Spleen (tissue), 11 donors: Measurements from ENCODE around the gene TRMT112. TPM values are rescaled to one million over a fixed set of nuclear protein-coding genes. Genes with fewer than 3 reads are reported as not detected.

Experiments
- DNase-seq: peaks from one replicate; pipeline ENCODE4 v3.0.0-alpha.2; 2020
- H3K27ac ChIP-seq, 8 donors: fragments of 200-600 bp; sonication (generic) in 7 of 8; 1 replicate in 4 of 8; 2 replicates in 4 of 8; pipeline versions ENCODE4 v1.5.0 to v1.8.0; 2016 to 2021; ENCODE audit warnings: inconsistent platforms in 4 of 8, mild to moderate bottlenecking in 4 of 8, moderate library complexity in 1 of 8
- H3K27me3 ChIP-seq, 7 donors: fragments of 200-600 bp; sonication (generic) in 6 of 7; replicated peaks in 1 of 7; 1 replicate in 4 of 7; 2 replicates in 3 of 7; pipeline versions ENCODE4 v1.5.0 to v1.8.0; 2016 to 2021; ENCODE audit warnings: inconsistent platforms in 3 of 7, mild to moderate bottlenecking in 1 of 7
- H3K36me3 ChIP-seq, 6 donors: fragments of 200-600 bp; sonication (generic) in 5 of 6; 1 replicate in 4 of 6; 2 replicates in 2 of 6; pipeline versions ENCODE4 v1.5.0 to v1.8.0; 2016 to 2021; ENCODE audit warnings: inconsistent platforms in 2 of 6
- H3K4me1 ChIP-seq, 6 donors: fragments of 200-600 bp; sonication (generic) in 5 of 6; 1 replicate in 3 of 6; 2 replicates in 3 of 6; pipeline versions ENCODE4 v1.5.0 to v1.8.0; 2016 to 2021; ENCODE audit warnings: inconsistent platforms in 3 of 6
- H3K4me3 ChIP-seq, 8 donors: fragments of 200-600 bp; sonication (generic) in 7 of 8; 1 replicate in 4 of 8; 2 replicates in 4 of 8; pipeline versions ENCODE4 v1.5.0 to v1.8.0; 2016 to 2021; ENCODE audit warnings: inconsistent platforms in 4 of 8, mild to moderate bottlenecking in 4 of 8, moderate library complexity in 2 of 8
- H3K9me3 ChIP-seq, 8 donors: fragments of 200-600 bp; sonication (generic) in 7 of 8; 1 replicate in 4 of 8; 2 replicates in 4 of 8; pipeline versions ENCODE4 v1.5.0 to v1.8.0; 2016 to 2021; ENCODE audit warnings: inconsistent platforms in 4 of 8
- CTCF ChIP-seq, 11 experiments: fragments of 200-600 bp in 7 of 11; fragments of 450-650 bp in 4 of 11; sonication (generic) in 4 of 11; IDR thresholded peaks in 8 of 11; conservative IDR thresholded peaks in 3 of 11; 1 replicate in 7 of 11; 2 replicates in 4 of 11; pipeline versions ENCODE4 v1.4.0 to v1.8.0; 2016 to 2021; ENCODE audit warnings: antibody characterized with exemption in 11 of 11, inconsistent platforms in 4 of 11, mild to moderate bottlenecking in 1 of 11
- POLR2A ChIP-seq, 3 donors: fragments of 450-650 bp; IDR thresholded peaks; one replicate each; pipeline ENCODE4 v1.5.1; 2017; ENCODE audit warnings: antibody characterized with exemption in 3 of 3, mild to moderate bottlenecking in 1 of 3
- POLR2AphosphoS5 ChIP-seq, 3 donors: sonication (generic); formaldehyde crosslinking; IDR thresholded peaks; one replicate each; pipeline ENCODE4 v1.5.1; 2017; ENCODE audit warnings: antibody characterized with exemption in 3 of 3
- WGBS, 5 donors: extraction: QIAGEN DNeasy Blood & Tissue Kit in 3 of 5; methylation state at CpG; one replicate each; pipeline versions ENCODE4 v1.1.5 to v1.1.7; 2013 to 2018; 5-methylcytosine and 5-hydroxymethylcytosine counted together
- intact Hi-C: fragments of 100-400 bp; cut with DNase I; formaldehyde crosslinking; loops from one replicate; pipeline ENCODE4 v1.15.0; 2023; ENCODE audit warnings: low total_unique reads
- polyA plus RNA-seq, 3 donors: library from polyadenylated mRNA; stranded (reverse); fragments of 200-250 nt; gene quantifications; one replicate each; pipeline ENCODE4 v1.2.1, GENCODE V29; 2013
- total RNA-seq, 7 donors: library from RNA; depleted of rRNA in 3 of 7; stranded (reverse); fragments of >200 nt in 3 of 7; fragmentation: NEBNext Ultra II Directional in 4 of 7; extraction: Animal tissue kit (Norgen Biotek cat#: 25700) in 4 of 7; gene quantifications; one replicate each; pipeline versions ENCODE4 v1.1.0 to v1.2.1, GENCODE V29; 2016 to 2021
- donor health status: healthy with polysubstance abuse.
- donor health status: DM: no; HTN: no; CAD: no; lungs with moderate emphysema.
- donor health status: DM: no; HTN: no; CAD: no.
- donor health status: Bipolar disorder and iron deficiency.
- donor health status: healthy.
- donor health status: DM: no; HTN: no; CAD: no.
- donor health status: DM: yes; HTN: yes; CAD: no.

The TRMT112 gene
- total and polyA plus RNA-seq, 10 donors = 138 to 431 (median 267) TPM

- Histone ChIP-seq H3K4me1 (peaks cover 3 to 21% (median 11%) of the 10 kb centered on the region in 6 donors), H3K36me3 (peaks cover 0 to 57% (median 20%) of the 10 kb centered on the region in 6 donors), H3K27ac (no peak overlapping the region), H3K27me3 (no peaks in the 10 kb centered on the region), H3K9me3 (no peaks in the 10 kb centered on the region), H3K4me3 (no peak overlapping the region)
- intact Hi-C loops = no loop called here
- TF ChIP-seq POLR2A (IDR thresholded peaks at IDR 0.05) (no peak), POLR2AphosphoS5 (IDR thresholded peaks at IDR 0.05) (no peak), CTCF (IDR thresholded peaks at IDR 0.05 in 8 of 11, conservative IDR thresholded peaks at IDR 0.05 in 3 of 11) (no peak)
- DNase-seq = no peak
- 82 to 91% (median 86%) methylated on average over 17 of the region's 17 CpGs for WGBS, 5 donors
Observed at GRCh38 chr11:64276653-64277431, 40.5 kb downstream of the TRMT112 start.

GRCh38 chr11:64275841-64276240 lies 41.5 kb downstream of the TRMT112 start:
- Histone ChIP-seq H3K27ac (no peak overlapping the region), H3K36me3 (peaks cover 0 to 47% (median 20%) of the 10 kb centered on the region in 6 donors), H3K9me3 (no peaks in the 10 kb centered on the region), H3K27me3 (no peaks in the 10 kb centered on the region), H3K4me3 (no peak overlapping the region), H3K4me1 (peaks cover 5 to 27% (median 14%) of the 10 kb centered on the region in 6 donors)
- intact Hi-C loops = no loop called here
- TF ChIP-seq POLR2A (IDR thresholded peaks at IDR 0.05) = no peak
- no peak for TF ChIP-seq CTCF (IDR thresholded peaks at IDR 0.05 in 8 of 11, conservative IDR thresholded peaks at IDR 0.05 in 3 of 11)
- TF ChIP-seq POLR2AphosphoS5 (IDR thresholded peaks at IDR 0.05) = no peak
- WGBS, 5 donors = 43 to 100% (median 89%) methylated on average over 1 to 2 of the region's 2 CpGs
- DNase-seq = no peak

- Histone ChIP-seq H3K36me3 (peaks cover 0 to 44% (median 20%) of the 10 kb centered on the region in 6 donors), H3K27me3 (no peaks in the 10 kb centered on the region), H3K4me3 (no peak overlapping the region), H3K4me1 (peaks cover 5 to 32% (median 14%) of the 10 kb centered on the region in 6 donors), H3K27ac (no peak overlapping the region), H3K9me3 (no peaks in the 10 kb centered on the region)
- no peak for DNase-seq
- TF ChIP-seq POLR2AphosphoS5 (IDR thresholded peaks at IDR 0.05) = no peak
- no peak for TF ChIP-seq CTCF (IDR thresholded peaks at IDR 0.05 in 8 of 11, conservative IDR thresholded peaks at IDR 0.05 in 3 of 11)
- no peak for TF ChIP-seq POLR2A (IDR thresholded peaks at IDR 0.05)
- intact Hi-C loops = no loop called here
- 84 to 95% (median 94%) methylated on average over 14 to 15 of the region's 15 CpGs for WGBS, 5 donors
Observed at GRCh38 chr11:64275031-64275800, 42.1 kb downstream of the TRMT112 start.
